Stimulated activated CD4-positive, alpha-beta T cell treated with anti-CD3 and anti-CD28 coated beads, Interleukin-1b, Interleukin-23, amount 100 ng/mL, for 24 hours (primary cell): ENCODE data around the gene NFKB2.
A peak's percentile ranks its signal among the peaks of the same experiment; 100 is the strongest.

Experiments used
- DNase-seq, 4 experiments: peaks; one replicate each; pipeline ENCODE4 v3.0.0-alpha.2; 2020; ENCODE audit warnings: low read depth in 4 of 4, low spot score in 1 of 4

NFKB2 gene

DNA sequence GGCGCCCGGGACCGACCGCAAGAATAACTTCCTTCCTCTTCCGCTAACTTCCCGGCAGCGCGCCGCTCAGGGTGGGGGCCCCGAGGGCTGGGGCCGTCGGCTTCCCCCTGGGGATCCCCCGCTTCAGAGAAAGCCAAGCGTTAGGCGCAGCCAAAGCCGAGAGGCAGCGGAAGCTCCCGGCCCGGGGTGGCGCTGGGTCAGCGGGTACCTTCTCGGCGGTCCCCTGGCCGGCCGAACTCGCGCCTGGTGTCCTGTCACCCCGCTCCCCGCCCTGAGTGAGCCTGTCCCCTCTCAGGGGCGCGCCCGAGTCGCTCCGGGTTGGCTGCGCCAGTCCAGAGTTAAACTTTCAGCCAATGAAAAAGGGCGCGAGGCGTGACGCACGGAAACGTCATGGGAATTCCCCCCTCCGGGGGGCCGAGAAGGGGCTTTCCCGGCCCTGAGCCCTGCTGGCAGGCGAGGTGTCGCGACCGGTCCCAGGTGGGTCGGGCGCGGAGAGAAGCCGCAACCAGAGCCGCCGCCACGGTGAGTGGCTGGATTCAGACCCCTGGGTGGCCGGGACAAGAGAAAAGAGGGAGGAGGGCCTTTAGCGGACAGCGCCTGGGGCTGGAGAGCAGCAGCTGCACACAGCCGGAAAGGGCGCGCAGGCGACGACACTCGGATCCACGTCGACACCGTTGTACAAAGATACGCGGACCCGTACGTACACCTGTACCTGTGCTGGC, 1.3 kb upstream of the NFKB2 start:
- peak; percentile 95 to 99 (median 96) for DNase-seq

DNA sequence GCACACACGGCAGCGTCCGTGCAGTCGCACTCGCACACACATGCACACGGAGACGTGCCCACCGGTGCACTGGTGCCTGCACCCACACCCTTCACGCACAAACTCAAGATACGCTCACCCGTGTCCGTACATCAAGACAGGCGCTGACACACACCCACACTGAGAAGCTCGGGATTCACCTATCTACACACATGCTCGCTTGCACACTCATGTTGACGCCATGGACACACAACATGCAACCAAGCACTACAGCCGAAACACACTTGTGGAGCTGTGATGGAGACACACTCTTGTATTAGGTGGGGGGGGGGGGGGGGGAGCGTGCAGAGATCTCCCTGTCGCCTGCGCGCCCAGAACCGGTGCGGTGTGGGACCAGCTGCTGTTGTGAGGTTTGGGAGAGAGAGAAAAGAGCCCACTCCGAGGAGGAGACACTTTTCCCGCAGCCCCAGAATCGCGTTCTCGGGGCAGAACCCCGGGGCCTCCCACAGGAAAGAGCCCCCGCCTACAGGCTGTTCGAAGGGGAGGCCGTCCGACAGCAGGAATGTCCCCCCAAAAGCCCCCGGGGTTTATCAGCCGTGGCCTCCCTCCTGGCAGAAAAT, 605 bp upstream of the NFKB2 start:
- peak in 2 of 4 experiments; percentile 31 to 53 for DNase-seq

DNA sequence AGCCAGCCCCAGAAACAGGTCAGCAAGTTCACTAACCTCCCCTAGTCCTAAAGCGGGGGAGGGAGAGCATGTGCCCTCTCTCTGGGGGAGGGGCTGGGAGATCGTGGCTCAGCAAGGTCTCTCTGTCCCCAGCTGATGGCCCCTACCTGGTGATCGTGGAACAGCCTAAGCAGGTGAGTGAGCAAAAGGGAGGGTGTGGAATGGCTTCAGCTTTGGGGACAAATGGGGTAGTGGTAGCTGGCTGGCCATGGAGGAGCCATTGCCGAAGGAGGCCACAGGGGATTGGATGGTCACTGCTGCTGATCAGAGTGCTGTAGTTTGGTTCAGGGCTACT, 779 bp downstream of the NFKB2 start:
- DNase-seq = no peak

DNA sequence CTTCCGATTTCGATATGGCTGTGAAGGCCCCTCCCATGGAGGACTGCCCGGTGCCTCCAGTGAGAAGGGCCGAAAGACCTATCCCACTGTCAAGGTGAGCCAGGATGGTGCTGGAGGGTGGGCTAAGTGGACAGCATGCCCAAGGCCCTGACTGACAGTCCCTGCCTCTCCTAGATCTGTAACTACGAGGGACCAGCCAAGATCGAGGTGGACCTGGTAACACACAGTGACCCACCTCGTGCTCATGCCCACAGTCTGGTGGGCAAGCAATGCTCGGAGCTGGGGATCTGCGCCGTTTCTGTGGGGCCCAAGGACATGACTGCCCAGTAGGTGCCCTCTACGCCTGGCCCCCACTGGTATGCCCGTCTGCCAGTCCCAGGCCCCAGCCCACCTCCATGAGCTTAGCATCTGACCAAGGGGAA, 1.2 kb downstream of the NFKB2 start:
- no peak for DNase-seq

DNA sequence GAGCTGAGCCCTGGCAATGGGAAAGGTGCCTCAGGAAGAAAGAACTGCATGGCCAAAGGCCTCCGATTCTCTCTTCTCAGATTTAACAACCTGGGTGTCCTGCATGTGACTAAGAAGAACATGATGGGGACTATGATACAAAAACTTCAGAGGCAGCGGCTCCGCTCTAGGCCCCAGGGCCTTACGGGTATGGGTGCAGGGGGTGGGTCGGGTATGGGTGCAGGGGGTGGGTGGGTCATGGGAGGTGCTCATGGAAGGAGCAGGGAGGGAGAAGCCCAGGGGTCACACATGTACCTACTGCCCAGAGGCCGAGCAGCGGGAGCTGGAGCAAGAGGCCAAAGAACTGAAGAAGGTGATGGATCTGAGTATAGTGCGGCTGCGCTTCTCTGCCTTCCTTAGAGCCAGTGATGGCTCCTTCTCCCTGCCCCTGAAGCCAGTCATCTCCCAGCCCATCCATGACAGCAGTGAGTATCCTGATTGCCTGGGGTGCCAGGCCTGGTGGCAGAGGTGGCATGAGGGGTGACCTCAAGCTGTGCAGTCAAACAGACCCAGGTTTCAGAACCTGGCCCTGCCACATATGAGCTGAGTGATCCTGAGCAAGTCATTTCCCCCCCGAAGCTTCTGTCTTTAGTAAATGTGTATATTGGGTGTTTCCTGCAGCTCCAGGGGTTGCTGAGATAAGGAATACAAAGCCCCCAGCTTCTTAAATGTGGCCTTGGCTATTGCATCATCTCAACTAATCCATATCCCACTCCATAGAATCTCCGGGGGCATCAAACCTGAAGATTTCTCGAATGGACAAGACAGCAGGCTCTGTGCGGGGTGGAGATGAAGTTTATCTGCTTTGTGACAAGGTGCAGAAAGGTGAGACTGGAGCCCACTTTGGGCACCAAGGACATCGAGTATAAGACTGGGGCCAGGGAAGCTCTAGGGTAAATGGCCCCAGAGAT, 2.0 kb downstream of the NFKB2 start:
- no peak for DNase-seq

DNA sequence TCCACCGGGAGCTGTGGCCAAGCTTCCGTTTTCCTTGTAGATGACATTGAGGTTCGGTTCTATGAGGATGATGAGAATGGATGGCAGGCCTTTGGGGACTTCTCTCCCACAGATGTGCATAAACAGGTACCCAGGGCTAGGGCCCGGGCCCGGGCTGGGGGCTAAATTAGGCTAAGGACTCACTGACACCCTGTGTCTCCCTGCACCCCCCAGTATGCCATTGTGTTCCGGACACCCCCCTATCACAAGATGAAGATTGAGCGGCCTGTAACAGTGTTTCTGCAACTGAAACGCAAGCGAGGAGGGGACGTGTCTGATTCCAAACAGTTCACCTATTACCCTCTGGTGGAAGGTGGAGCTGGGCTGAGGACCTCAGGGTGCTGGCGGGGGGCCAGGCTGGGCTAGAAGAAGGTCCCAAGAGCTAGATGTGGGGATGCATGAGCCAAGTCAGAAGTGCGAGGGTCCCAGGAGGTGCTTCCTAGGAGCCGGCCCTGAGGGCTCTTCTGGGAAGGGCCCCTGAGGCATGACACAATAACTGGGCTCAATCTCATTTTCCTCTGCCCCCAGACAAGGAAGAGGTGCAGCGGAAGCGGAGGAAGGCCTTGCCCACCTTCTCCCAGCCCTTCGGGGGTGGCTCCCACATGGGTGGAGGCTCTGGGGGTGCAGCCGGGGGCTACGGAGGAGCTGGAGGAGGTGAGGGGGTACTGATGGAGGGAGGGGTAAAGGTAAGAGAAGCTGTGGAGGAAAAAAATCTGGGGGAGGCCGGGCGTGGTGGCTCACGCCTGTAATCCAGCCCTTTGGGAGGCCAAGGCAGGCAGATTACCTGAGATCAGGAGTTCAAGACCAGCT, 2.9 kb downstream of the NFKB2 start:
- DNase-seq = no peak

DNA sequence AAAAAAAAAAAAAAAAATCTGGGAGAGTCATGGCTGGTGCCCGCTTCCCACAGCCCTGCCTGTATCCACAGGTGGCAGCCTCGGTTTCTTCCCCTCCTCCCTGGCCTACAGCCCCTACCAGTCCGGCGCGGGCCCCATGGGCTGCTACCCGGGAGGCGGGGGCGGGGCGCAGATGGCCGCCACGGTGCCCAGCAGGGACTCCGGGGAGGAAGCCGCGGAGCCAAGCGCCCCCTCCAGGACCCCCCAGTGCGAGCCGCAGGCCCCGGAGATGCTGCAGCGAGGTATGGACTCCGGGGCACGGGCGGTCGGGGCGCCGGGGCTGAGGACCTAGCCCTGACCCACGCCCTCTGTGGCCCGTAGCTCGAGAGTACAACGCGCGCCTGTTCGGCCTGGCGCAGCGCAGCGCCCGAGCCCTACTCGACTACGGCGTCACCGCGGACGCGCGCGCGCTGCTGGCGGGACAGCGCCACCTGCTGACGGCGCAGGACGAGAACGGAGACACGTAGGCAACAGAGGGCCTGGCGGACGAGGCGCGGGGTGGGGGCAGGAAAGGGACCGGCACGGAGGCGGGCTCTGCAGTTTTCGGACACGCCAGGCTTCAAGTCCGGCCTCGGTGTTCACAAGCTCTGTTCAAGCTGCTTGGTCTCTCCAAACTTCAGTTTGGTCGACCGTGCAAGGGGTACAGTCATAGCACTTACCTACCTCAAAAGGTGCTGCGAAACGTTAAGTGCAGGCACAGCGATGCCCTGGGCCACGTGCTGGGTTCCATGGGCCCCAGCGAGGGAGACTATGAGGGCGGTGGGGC, 3.9 kb downstream of the NFKB2 start:
- peak in 3 of 4 experiments; percentile 77 to 82 (median 79) for DNase-seq

DNA sequence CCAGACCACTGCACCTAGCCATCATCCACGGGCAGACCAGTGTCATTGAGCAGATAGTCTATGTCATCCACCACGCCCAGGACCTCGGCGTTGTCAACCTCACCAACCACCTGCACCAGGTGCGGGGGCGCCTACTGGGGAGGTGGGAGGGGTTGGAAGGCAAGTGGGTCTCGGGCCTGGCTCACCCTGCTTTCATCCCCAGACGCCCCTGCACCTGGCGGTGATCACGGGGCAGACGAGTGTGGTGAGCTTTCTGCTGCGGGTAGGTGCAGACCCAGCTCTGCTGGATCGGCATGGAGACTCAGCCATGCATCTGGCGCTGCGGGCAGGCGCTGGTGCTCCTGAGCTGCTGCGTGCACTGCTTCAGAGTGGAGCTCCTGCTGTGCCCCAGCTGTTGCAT, 4.6 kb downstream of the NFKB2 start:
- DNase-seq = no peak

DNA sequence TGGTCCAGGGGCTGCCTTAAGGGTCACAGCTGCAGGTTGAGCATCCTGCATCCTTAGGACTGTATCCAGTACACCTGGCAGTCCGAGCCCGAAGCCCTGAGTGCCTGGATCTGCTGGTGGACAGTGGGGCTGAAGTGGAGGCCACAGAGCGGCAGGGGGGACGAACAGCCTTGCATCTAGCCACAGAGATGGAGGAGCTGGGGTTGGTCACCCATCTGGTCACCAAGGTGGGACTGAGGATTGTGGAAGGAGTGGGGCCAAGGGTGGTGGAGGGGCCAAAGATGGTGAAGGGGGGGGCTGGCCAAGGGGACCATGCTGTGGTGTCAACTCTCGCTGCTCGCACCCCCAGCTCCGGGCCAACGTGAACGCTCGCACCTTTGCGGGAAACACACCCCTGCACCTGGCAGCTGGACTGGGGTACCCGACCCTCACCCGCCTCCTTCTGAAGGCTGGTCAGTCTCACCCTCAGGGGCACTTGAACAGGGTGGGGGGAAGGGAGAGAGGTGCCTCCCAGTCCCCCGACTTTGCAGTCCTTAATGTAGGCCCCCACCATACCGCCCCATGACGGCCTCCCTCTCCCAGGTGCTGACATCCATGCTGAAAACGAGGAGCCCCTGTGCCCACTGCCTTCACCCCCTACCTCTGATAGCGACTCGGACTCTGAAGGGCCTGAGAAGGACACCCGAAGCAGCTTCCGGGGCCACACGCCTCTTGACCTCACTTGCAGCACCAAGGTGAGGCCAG, 5.3 kb downstream of the NFKB2 start:
- DNase-seq = no peak

DNA sequence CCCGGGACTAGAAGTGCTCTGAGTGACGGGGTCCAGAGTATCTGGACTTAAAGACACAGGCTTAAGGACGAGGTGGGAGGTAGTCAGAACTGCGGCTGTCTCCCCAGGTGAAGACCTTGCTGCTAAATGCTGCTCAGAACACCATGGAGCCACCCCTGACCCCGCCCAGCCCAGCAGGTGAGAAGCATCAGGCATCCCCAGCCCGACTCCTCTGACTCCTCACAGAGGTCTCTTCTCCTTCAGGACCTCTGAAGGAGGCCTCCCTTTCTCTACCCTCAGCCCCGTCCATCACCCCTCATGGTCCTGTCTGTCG, 5.8 kb downstream of the NFKB2 start:
- DNase-seq = no peak

DNA sequence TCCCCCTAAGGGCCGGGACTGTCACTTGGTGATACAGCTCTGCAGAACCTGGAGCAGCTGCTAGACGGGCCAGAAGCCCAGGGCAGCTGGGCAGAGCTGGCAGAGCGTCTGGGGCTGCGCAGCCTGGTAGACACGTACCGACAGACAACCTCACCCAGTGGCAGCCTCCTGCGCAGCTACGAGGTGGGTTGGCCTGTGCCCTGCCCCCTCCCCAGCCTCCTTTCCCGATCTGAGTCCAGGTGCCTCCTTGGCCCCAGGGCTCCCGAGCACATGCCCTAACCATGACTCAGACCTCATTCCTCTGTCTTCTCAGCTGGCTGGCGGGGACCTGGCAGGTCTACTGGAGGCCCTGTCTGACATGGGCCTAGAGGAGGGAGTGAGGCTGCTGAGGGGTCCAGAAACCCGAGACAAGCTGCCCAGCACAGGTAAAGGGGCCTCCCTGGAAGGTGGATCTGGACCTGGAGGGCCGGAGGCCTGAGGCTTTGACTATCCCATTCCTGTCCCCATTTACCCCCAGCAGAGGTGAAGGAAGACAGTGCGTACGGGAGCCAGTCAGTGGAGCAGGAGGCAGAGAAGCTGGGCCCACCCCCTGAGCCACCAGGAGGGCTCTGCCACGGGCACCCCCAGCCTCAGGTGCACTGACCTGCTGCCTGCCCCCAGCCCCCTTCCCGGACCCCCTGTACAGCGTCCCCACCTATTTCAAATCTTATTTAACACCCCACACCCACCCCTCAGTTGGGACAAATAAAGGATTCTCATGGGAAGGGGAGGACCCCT, 6.4 kb downstream of the NFKB2 start:
- no peak for DNase-seq

DNA sequence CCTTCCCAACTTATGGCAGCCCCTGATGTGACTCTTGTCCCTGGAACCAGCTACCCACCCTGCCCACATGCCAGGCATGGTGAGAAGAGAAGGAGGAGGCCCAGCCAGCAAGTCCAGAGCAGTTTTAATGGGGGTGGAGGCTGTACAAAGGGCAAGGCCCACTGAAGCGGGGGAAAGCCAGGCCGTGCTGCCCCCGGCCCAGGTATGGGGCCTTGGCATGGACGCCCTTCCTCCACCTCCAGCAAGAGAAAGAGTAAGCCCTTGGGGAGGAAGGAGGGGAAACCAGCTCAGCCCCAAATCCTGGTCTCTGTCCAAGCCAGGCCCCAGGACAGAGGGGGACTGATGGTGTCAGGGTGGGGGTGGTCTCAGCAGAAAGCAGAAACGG, 7.0 kb downstream of the NFKB2 start:
- no peak for DNase-seq

DNA sequence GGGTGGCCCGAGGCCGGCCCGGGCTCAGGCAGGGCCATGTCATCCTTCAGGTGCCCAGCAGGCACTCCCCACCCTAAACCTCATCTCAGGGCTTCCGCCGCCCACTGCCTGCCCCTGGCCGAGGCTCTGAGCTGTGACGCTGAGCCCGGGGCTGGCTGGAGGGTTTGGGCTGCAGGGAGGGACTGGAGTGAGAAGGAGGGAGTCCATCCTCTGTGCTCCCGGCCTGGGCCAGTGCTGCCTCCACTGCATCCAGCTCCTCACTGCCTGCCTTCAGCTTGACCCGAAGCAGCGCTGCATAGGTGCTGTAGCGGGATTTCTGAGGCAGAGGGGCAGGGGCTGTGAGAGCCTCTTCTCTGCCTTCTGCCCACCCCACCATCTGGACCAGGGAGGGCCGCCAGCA, 7.6 kb downstream of the NFKB2 start:
- no peak for DNase-seq

DNA sequence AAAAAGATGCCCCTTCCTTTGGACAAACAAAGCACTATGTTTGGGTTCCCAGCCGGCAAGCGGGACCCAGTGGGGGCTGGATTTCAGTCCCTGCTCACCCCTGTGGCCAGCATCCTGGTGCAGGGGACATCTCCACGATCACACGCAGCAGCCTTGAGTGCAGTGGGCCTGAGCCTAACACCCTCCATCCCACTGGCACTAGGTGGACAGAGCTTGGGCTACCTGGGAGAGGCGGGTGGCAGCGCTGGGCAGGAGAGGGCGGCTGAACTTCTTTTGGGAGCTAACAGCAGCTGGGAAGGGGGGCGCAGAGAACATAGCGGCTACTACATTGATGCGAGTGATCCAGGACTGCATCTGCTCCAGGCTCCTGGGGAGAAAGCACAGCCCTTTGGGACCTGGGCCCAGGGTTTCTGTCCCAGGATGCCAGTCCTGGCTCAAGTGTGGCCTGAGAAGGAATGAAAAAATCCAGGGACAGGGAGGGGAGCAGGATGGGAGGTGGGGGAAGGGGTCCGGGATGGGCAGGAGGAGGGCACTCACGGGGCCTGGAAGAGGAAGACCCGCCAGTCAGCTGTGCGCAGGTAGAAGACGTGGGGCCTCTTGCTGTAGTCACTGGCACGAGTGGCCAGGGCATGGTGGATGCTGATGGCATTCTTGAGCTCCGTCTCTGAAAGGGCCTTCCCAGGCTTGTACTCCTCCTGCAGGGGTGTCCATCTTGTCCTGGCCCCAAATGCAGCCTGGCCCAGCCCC, 9.0 kb downstream of the NFKB2 start:
- no peak for DNase-seq

DNA sequence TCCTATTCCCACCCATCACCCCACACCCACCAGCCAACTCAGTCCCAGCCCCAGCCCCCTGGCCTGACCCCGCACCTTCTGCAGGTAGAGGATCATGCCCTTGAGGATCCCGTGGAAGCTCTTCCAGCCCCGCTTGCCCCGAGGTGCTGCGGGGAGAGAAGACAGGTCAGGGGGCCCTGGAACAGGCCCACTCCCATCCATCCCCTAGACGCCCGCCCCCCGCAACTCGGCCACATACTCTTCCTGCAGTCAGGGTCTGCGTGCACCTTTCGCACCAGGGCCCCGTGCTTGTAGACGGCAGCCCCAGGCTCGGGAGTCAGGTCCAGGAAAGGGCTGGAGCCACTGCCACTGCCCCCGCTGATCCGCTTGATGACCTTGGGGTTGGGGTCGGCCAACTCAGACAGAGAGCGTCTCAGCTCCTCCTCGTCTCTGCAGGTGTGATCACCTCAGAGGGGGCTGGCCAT, 9.6 kb downstream of the NFKB2 start:
- DNase-seq = no peak

DNA sequence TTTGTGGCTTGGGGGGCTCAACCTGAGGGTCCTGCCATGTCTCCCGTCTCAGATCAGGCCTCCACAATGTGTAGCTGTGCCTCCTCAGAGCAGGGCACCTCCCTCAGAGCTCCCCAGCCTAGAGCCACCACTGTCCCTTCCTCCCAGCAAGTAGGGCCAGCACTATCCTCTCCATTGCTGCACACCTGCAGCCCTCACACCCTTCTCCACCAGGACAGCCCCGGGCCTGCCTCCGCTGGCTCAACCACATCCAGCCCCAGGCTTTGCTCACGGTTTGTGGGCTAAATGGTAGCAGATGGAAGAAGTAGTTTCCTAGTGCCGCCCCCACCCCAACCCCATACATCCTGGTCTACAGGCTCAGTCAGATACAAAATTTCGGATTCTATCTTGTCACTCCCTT, 10.1 kb downstream of the NFKB2 start:
- no peak for DNase-seq

DNA sequence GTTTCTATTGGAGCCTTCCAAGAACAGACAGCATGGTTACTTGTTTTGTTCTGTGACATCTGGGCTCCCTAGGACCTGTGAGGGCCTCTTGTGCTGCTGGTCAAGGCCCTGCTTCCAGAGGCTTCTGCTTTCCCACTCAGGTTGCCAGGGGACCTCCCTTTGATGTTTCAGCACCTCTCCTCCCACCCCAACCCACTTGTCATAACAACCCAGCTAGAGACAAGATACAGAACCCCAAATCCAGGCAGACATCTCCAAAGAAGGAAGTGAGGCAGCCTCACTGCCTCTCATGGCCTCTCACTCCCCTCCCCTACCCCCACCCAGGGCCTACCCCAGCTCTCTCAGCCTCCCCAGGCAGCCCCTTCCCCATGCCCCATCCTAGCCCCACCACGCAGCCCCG, 11.3 kb downstream of the NFKB2 start:
- no peak for DNase-seq

DNA sequence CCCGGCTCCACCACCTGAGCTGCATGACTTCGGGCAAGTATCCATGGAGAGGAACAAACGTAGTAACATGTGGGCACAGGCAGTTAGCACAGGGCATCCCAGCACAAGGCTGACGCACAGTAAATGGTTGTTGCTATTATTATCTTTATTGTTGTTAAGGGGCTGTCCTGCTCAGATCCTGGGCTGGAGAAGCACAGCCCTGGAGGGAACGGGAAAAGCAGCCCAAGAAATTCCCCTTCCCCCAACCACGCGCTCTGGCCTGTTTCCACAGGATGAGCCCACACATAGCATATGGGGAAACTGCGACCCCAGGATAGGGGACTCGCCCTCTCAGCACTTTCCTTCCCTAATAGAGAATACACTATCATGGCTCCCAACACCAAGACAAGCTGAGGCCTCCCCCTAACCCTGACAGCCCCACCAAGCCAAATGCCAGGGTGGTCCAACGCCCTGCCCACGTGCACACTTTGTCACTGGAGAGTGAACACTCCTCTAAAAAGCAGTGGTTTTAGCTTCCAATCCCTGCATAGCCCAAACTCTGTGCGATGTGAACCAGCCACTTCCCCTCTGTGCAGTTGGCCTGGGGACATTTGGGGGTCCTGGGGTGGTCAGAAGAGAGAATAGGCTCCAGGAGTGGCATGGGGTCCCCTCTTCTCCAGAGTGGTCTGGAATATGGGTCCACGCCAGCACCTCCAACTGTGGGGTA, 12.1 kb downstream of the NFKB2 start:
- DNase-seq = no peak
